Measurements from ENCODE around the gene MUC6.

- TF ChIP-seq CTCF (IDR thresholded peaks at IDR 0.05) (no peak), NFIC (IDR thresholded peaks at IDR 0.05; ENCODE audit: borderline replicate concordance) (no peak), MAX (IDR thresholded peaks at IDR 0.05; ENCODE audit: low read depth) (no peak), FOXM1 (IDR thresholded peaks at IDR 0.05; ENCODE audit: low read depth) (no peak), MXI1 (IDR thresholded peaks at IDR 0.05; ENCODE audit: low read depth, low read length) (no peak), USF2 (IDR thresholded peaks at IDR 0.05; ENCODE audit: borderline replicate concordance, low read depth, low read length) (no peak), REST (IDR thresholded peaks at IDR 0.05; ENCODE audit: low read depth, low read length) (no peak), YY1 (IDR thresholded peaks at IDR 0.05; ENCODE audit: low read depth) (no peak), FOXJ3 (CRISPR knock-in tag; IDR thresholded peaks at IDR 0.05) (no peak)
Measured at GRCh38 chr11:1073851-1074243, 37.3 kb upstream of the MUC6 start.

Data from SK-N-SH (cell line).